Natural killer cell (primary cell): ENCODE results near the gene NADK2. TPM values are rescaled to one million over a fixed set of nuclear protein-coding genes. Genes with fewer than 3 reads are reported as not detected.

Experiments
- ATAC-seq, 3 donors: fragments of 150-1000 bp in 2 of 3; fragments of 200-7000 bp in 1 of 3; cut with Tn5 transposase; 1 replicate in 1 of 3; 2 replicates in 2 of 3; pipeline ENCODE4 v1.10.0; 2021; ENCODE audit warnings: mild to moderate bottlenecking in 2 of 3, moderate library complexity in 2 of 3
- DNase-seq, 2 donors: peaks; one replicate each; pipeline versions ENCODE4 v3.0.0 to v3.0.0-alpha.2; 2013 to 2021; ENCODE audit warnings: mixed read lengths in 1 of 2
- H3K27ac ChIP-seq: one replicate; pipeline ENCODE4 v1.5.1; 2013; ENCODE audit warnings: mild to moderate bottlenecking, low read length
- H3K27me3 ChIP-seq: one replicate; pipeline ENCODE4 v1.6.1; 2013; ENCODE audit warnings: low read length; ENCODE audit not compliant: control insufficient read depth, insufficient read depth
- H3K36me3 ChIP-seq: one replicate; pipeline ENCODE4 v1.6.1; 2013; ENCODE audit warnings: low read length; ENCODE audit not compliant: control insufficient read depth, insufficient read depth
- H3K4me1 ChIP-seq: one replicate; pipeline ENCODE4 v1.6.1; 2013; ENCODE audit warnings: low read length; ENCODE audit not compliant: control insufficient read depth, insufficient read depth
- H3K4me3 ChIP-seq: one replicate; pipeline ENCODE4 v1.5.1; 2013; ENCODE audit warnings: low read length
- H3K9me3 ChIP-seq: one replicate; pipeline ENCODE4 v1.6.1; 2013; ENCODE audit warnings: low read length; ENCODE audit not compliant: control insufficient read depth, insufficient read depth
- H3K27ac Mint-ChIP-seq, 2 donors: one replicate each; pipeline ENCODE4 v1.8.0; 2022; ENCODE audit warnings: mild to moderate bottlenecking in 2 of 2, mixed read lengths in 2 of 2, moderate library complexity in 1 of 2
- H3K27me3 Mint-ChIP-seq, 2 donors: one replicate each; pipeline ENCODE4 v1.8.0; 2022; ENCODE audit warnings: low read depth in 2 of 2, mixed read lengths in 2 of 2
- H3K36me3 Mint-ChIP-seq: one replicate; pipeline ENCODE4 v1.8.0; 2022; ENCODE audit warnings: mixed read lengths
- H3K4me1 Mint-ChIP-seq, 2 donors: one replicate each; pipeline ENCODE4 v1.8.0; 2022; ENCODE audit warnings: mixed read lengths in 2 of 2
- H3K4me3 Mint-ChIP-seq: one replicate; pipeline ENCODE4 v1.8.0; 2022; ENCODE audit warnings: mild to moderate bottlenecking, moderate library complexity, mixed read lengths
- H3K9me3 Mint-ChIP-seq, 2 donors: one replicate each; pipeline ENCODE4 v1.8.0; 2022; ENCODE audit warnings: mixed read lengths in 2 of 2
- CTCF ChIP-seq: fragments of 200-600 bp; IDR thresholded peaks from one replicate; pipeline ENCODE4 v1.8.0; 2022; ENCODE audit warnings: antibody characterized with exemption
- WGBS: methylation state at CpG from one replicate; pipeline ENCODE4 v1.1.7; 2013; ENCODE audit warnings: missing lambda C conversion rate; ENCODE audit not compliant: insufficient coverage; 5-methylcytosine and 5-hydroxymethylcytosine counted together
- intact Hi-C: fragments of 100-400 bp; cut with micrococcal nuclease; formaldehyde crosslinking; loops from one replicate; pipeline ENCODE4 v1.14.2; 2022
- total RNA-seq, 4 donors: library from RNA; stranded (reverse); fragments of 120-200 nt in 1 of 4; gene quantifications; one replicate each; pipeline versions ENCODE4 v1.2.3 to v1.2.4, GENCODE V29; 2013 to 2022

The NADK2 gene
- total RNA-seq, 3 donors from 2014 or later (not counting 1 experiment from before 2014, with no cell fraction given) = 13.1 to 16.2 (median 14.3) TPM

- Histone ChIP-seq H3K27me3 (no peaks in the 10 kb centered on the region), H3K4me3 (no peak overlapping the region), H3K9me3 (no peaks in the 10 kb centered on the region), H3K4me1 (peaks cover 15% of the 10 kb centered on the region), H3K36me3 (no peaks in the 10 kb centered on the region), H3K27ac (no peak overlapping the region)
- WGBS = 94% methylated on average over 1 of the region's 1 CpG
- Mint-ChIP-seq H3K36me3 (no peaks in the 10 kb centered on the region), H3K27ac (peak overlapping the region in 1 of 2 donors; percentile 92), H3K27me3 (peaks cover 4 to 8% of the 10 kb centered on the region in 2 donors), H3K9me3 (no peaks in the 10 kb centered on the region), H3K4me3 (peak overlapping the region; percentile 26), H3K4me1 (peaks cover 25 to 42% of the 10 kb centered on the region in 2 donors)
- intact Hi-C loops = loop anchor here (2.0 to 10.0 kb wide), 2 partner anchors 633 to 1131 kb away; partner anchors contain the start of genes NIPBL, NUP155 and WDR70
- TF ChIP-seq CTCF = no peak
- DNase-seq = no peak
- no peak for ATAC-seq
These were observed 1.9 kb upstream of the NADK2 start for GRCh38 chr5:36243653-36244052.

GRCh38 chr5:36242534-36243485 lies 1.1 kb upstream of the NADK2 start:
- Mint-ChIP-seq H3K4me3 (peak overlapping the region; percentile 93), H3K36me3 (no peaks in the 10 kb centered on the region), H3K27me3 (peaks cover under 1 to 2% of the 10 kb centered on the region in 2 donors), H3K4me1 (peaks cover 25 to 42% of the 10 kb centered on the region in 2 donors), H3K27ac (peak overlapping the region; percentile 54 to 92), H3K9me3 (no peaks in the 10 kb centered on the region)
- Histone ChIP-seq H3K27me3 (no peaks in the 10 kb centered on the region), H3K4me1 (peaks cover 15% of the 10 kb centered on the region), H3K27ac (peak overlapping the region; percentile 95), H3K4me3 (peak overlapping the region; percentile 85), H3K9me3 (no peaks in the 10 kb centered on the region), H3K36me3 (no peaks in the 10 kb centered on the region)
- intact Hi-C loops = loop anchor here (1.0 to 10.0 kb wide), 4 partner anchors 91 to 1132 kb away; partner anchors contain the start of genes NIPBL, NUP155, SKP2 and WDR70
- no peak for TF ChIP-seq CTCF
- 70% methylated on average over 24 of the region's 24 CpGs for WGBS
- ATAC-seq = no peak
- DNase-seq = peak in 1 of 2 donors; percentile 28

GRCh38 chr5:36240779-36241630 lies 720 bp downstream of the NADK2 start:
- Mint-ChIP-seq H3K27ac (peak overlapping the region; percentile 54 to 92), H3K27me3 (no peaks in the 10 kb centered on the region), H3K4me1 (peaks cover 32 to 49% of the 10 kb centered on the region in 2 donors), H3K36me3 (no peaks in the 10 kb centered on the region), H3K9me3 (no peaks in the 10 kb centered on the region), H3K4me3 (peak overlapping the region; percentile 76)
- peak overlapping the region; percentile 91 for H3K4me3 ChIP-seq
- WGBS = under 1% methylated on average over 61 of the region's 61 CpGs
- H3K4me1 ChIP-seq = peaks cover 15% of the 10 kb centered on the region
- no peaks in the 10 kb centered on the region for H3K9me3 ChIP-seq
- peak overlapping the region; percentile 95 for H3K27ac ChIP-seq
- intact Hi-C loops = loop anchor here (10.0 kb wide), 1 partner anchor 1134 kb away; the partner anchor contains the start of genes NUP155 and WDR70
- DNase-seq (peak; percentile 37 to 44), ATAC-seq (no peak)
- H3K27me3 ChIP-seq = no peaks in the 10 kb centered on the region
- no peak for TF ChIP-seq CTCF
- no peaks in the 10 kb centered on the region for H3K36me3 ChIP-seq
